Mesendoderm (in vitro differentiated cells): ENCODE data around the gene CLDN3.

Experiments
- DNase-seq: peaks from one replicate; pipeline ENCODE4 v3.0.0; 2013
- H2AK5ac ChIP-seq: 2 replicates; pipeline ENCODE4 v1.6.1; 2013; ENCODE audit warnings: low read length, inconsistent platforms
- H2BK120ac ChIP-seq: 2 replicates; pipeline ENCODE4 v1.6.1; 2013; ENCODE audit warnings: low read depth, mild to moderate bottlenecking, low read length, moderate library complexity, mixed read lengths
- H2BK15ac ChIP-seq: replicated peaks from 2 replicates; pipeline ENCODE4 v1.6.1; 2013; ENCODE audit warnings: low read depth, mild to moderate bottlenecking, moderate library complexity
- H2BK5ac ChIP-seq: 2 replicates; pipeline ENCODE4 v1.6.1; 2013; ENCODE audit warnings: low read length, inconsistent platforms
- H3K18ac ChIP-seq: 2 replicates; pipeline ENCODE4 v1.6.1; 2013; ENCODE audit warnings: mild to moderate bottlenecking, low read length, mixed read lengths
- H3K23ac ChIP-seq: one replicate; pipeline ENCODE4 v1.6.1; 2013; ENCODE audit warnings: low read length
- H3K27ac ChIP-seq: 2 replicates; pipeline ENCODE4 v1.5.1; 2013; ENCODE audit warnings: low read depth, mild to moderate bottlenecking, inconsistent platforms, low read length, moderate library complexity
- H3K27me3 ChIP-seq: 2 replicates; pipeline ENCODE4 v1.6.1; 2013; ENCODE audit warnings: low read length, control low read depth, mild to moderate bottlenecking, inconsistent platforms; ENCODE audit not compliant: insufficient read depth, poor library complexity
- H3K36me3 ChIP-seq: 2 replicates; pipeline ENCODE4 v1.6.1; 2013; ENCODE audit warnings: low read length, inconsistent platforms; ENCODE audit not compliant: control insufficient read depth, insufficient read depth
- H3K4ac ChIP-seq: one replicate; pipeline ENCODE4 v1.6.1; 2013; ENCODE audit warnings: low read depth, mild to moderate bottlenecking, low read length, moderate library complexity
- H3K4me1 ChIP-seq: 2 replicates; pipeline ENCODE4 v1.6.1; 2013; ENCODE audit warnings: low read depth, low read length, inconsistent platforms; ENCODE audit not compliant: control insufficient read depth
- H3K4me2 ChIP-seq: 2 replicates; pipeline ENCODE4 v1.6.1; 2013; ENCODE audit warnings: low read length
- H3K4me3 ChIP-seq: 2 replicates; pipeline ENCODE4 v1.5.1; 2013; ENCODE audit warnings: mild to moderate bottlenecking, low read length
- H3K56ac ChIP-seq: one replicate; pipeline ENCODE4 v1.6.1; 2013; ENCODE audit warnings: low read length
- H3K79me1 ChIP-seq: 2 replicates; pipeline ENCODE4 v1.6.1; 2013; ENCODE audit warnings: low read length, inconsistent platforms
- H3K79me2 ChIP-seq: 2 replicates; pipeline ENCODE4 v1.6.1; 2013; ENCODE audit warnings: mild to moderate bottlenecking, low read length; ENCODE audit not compliant: control insufficient read depth, insufficient read depth
- H3K9ac ChIP-seq: 2 replicates; pipeline ENCODE4 v1.6.1; 2013; ENCODE audit warnings: low read length, inconsistent platforms
- H4K5ac ChIP-seq: one replicate; pipeline ENCODE4 v1.6.1; 2013; ENCODE audit warnings: low read length
- H4K8ac ChIP-seq: one replicate; pipeline ENCODE4 v1.6.1; 2013; ENCODE audit warnings: low read depth, mild to moderate bottlenecking, control low read depth, low read length, moderate library complexity
- WGBS: extraction: QIAGEN DNeasy Blood & Tissue Kit; methylation state at CpG from one replicate; pipeline ENCODE4 v1.1.7; 2013; ENCODE audit warnings: low lambda C conversion rate, missing lambda C conversion rate; ENCODE audit not compliant: insufficient coverage; ENCODE audit errors: extremely low coverage; 5-methylcytosine and 5-hydroxymethylcytosine counted together

The CLDN3 gene

DNA sequence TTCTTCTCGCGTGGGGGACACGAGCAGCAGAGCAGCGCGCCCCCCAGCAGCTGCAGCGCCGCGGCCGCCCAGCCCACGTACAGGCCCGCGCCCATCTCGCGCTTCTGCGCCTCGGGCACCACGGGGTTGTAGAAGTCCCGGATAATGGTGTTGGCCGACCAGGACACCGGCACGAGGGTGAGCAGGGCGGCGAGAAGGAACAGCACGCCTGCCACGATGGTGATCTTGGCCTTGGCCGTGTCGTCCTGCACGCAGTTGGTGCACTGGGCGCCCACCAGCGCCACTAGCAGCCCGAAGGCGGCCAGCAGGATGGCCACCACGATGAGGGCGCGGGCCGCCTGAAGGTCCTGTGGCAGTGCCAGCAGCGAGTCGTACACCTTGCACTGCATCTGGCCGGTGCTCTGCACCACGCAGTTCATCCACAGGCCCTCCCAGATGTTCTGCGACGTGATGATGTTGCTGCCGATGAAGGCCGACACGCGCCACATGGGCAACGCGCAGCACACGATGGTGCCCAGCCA, 529 bp downstream of the CLDN3 start:
- no peak overlapping the region for H3K4ac ChIP-seq
- H3K56ac ChIP-seq = peak overlapping the region; percentile 64
- peak overlapping the region; percentile 18 for H3K4me2 ChIP-seq
- H3K36me3 ChIP-seq = no peaks in the 10 kb centered on the region
- no peak overlapping the region for H2AK5ac ChIP-seq
- H3K4me3 ChIP-seq = no peak overlapping the region
- H3K79me2 ChIP-seq = no peaks in the 10 kb centered on the region
- no peak overlapping the region for H4K8ac ChIP-seq
- H3K18ac ChIP-seq = no peak overlapping the region
- WGBS = no CpG with 5 or more reads among the region's 49 CpGs
- H4K5ac ChIP-seq = no peak overlapping the region
- H3K27ac ChIP-seq = no peak overlapping the region
- no peak overlapping the region for H3K23ac ChIP-seq
- no peak overlapping the region for H2BK120ac ChIP-seq
- H3K79me1 ChIP-seq = no peaks in the 10 kb centered on the region
- H3K9ac ChIP-seq = no peak overlapping the region
- no peaks in the 10 kb centered on the region for H3K4me1 ChIP-seq
- DNase-seq = no peak
- no peaks in the 10 kb centered on the region for H3K27me3 ChIP-seq
- H2BK5ac ChIP-seq = no peak overlapping the region
- no peak overlapping the region for H2BK15ac ChIP-seq

DNA sequence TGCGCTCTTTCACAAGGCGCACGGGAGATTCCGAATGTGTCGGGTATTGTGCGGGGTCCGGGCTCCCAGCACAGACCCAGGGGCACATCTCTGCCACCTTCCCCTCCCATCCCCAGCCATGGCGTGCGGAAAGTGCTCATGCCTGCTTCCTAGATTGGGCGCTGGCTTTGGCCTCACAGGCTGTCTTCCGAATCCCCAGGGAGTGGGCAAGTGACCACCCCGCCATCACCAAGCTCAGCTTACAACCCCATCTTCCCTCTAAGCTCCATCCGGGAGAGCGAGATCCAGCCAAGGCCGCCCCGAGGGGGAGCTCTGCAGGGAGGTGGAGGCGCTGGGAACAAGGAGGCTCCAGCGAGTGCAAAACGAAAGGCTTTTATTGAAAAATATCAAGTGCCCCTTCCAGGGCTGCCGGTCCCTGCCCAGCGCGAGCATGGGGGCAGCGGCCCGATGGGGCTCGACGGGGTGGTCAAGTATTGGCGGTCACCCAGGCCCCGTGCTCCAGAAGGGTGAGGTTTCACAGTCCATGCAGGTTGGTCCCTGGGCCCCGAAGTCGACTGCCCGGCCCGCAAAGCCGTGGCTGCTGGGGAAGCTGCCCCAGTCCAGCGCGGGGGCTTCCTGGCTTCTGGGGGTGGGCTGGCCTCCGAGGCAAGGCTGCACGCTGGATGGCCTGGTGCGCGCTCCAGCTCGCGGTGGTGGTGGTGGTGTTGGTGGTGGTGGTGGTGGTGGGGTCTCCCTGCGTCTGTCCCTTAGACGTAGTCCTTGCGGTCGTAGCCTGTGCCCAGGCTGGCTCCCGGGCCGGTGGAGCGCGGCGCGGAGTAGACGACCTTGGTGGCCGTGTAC, 1.2 kb downstream of the CLDN3 start:
- Histone ChIP-seq H3K4me3 (no peak overlapping the region), H3K27me3 (no peaks in the 10 kb centered on the region), H2AK5ac (no peak overlapping the region), H2BK5ac (no peak overlapping the region), H3K4ac (no peak overlapping the region), H3K56ac (no peak overlapping the region), H4K8ac (no peak overlapping the region), H3K79me2 (no peaks in the 10 kb centered on the region), H3K27ac (no peak overlapping the region), H2BK120ac (no peak overlapping the region), H3K79me1 (no peaks in the 10 kb centered on the region), H3K23ac (no peak overlapping the region), H3K4me2 (no peak overlapping the region), H3K4me1 (no peaks in the 10 kb centered on the region), H3K18ac (no peak overlapping the region), H3K36me3 (no peaks in the 10 kb centered on the region), H2BK15ac (no peak overlapping the region), H4K5ac (no peak overlapping the region), H3K9ac (no peak overlapping the region)
- DNase-seq = no peak
- WGBS = no CpG with 5 or more reads among the region's 53 CpGs

GRCh38 chr7:73766556-73767229, 3.4 kb downstream of the CLDN3 start:
- Histone ChIP-seq H3K4ac (no peak overlapping the region), H4K5ac (no peak overlapping the region), H3K27me3 (no peaks in the 10 kb centered on the region), H3K18ac (no peak overlapping the region), H3K4me3 (no peak overlapping the region), H3K56ac (no peak overlapping the region), H2BK15ac (no peak overlapping the region), H3K23ac (no peak overlapping the region), H3K79me2 (no peaks in the 10 kb centered on the region), H3K9ac (no peak overlapping the region), H3K27ac (no peak overlapping the region), H3K79me1 (no peaks in the 10 kb centered on the region), H3K36me3 (no peaks in the 10 kb centered on the region), H4K8ac (no peak overlapping the region), H2BK5ac (no peak overlapping the region), H3K4me1 (no peaks in the 10 kb centered on the region), H2BK120ac (no peak overlapping the region), H3K4me2 (no peak overlapping the region), H2AK5ac (no peak overlapping the region)
- no CpG with 5 or more reads among the region's 17 CpGs for WGBS
- DNase-seq = no peak

- WGBS = no CpG with 5 or more reads among the region's 1 CpG
- H2BK120ac ChIP-seq = no peak overlapping the region
Measured at GRCh38 chr7:73762659-73762999, 7.4 kb downstream of the CLDN3 start.

DNA sequence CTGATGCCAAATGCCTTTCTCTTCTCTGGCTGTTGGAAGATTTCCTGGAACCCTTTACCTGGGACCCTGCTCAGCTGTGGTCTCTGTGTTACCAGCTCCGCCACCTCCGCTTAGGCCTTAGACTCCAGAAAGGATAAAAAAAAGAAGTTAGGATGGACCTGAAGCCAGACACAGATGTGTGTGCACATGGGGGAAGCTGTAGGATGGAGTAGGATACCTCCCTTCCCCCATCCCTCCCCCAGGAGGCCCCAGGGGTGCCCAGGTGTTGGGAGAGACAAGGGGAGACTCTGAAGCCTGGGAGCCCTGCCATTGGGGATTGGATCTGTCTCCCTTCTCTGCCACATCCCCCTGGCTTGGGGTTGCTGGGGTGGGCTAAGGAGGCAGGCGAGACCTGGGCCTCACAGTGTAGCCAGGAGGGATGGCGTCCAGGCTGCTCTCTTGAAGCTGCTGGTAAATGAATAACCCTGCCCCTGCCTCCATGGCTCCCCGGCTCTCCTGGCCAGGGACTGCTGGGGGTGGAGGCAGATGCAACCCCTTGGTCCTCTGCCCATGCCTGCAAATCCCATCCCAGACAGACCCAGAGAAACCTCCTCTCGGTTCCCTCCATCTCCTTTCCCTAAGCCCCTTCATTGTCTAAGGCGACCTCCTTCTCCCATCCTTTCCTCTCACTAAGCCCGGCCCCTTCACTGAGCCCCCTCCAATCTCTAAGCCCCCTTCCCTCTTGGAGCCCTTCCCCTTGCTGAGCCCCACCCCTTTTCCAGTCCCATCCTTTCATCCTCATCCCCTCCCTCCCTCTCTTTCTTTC, 8.0 kb downstream of the CLDN3 start:
- Histone ChIP-seq H3K23ac (no peak overlapping the region), H3K27ac (no peak overlapping the region), H3K36me3 (no peaks in the 10 kb centered on the region), H3K4me3 (no peak overlapping the region), H2BK120ac (no peak overlapping the region), H2BK15ac (no peak overlapping the region), H3K4me2 (no peak overlapping the region), H4K8ac (no peak overlapping the region), H4K5ac (no peak overlapping the region), H2AK5ac (no peak overlapping the region), H2BK5ac (no peak overlapping the region), H3K18ac (no peak overlapping the region), H3K4ac (no peak overlapping the region), H3K4me1 (no peaks in the 10 kb centered on the region), H3K79me1 (no peaks in the 10 kb centered on the region), H3K79me2 (no peaks in the 10 kb centered on the region), H3K9ac (no peak overlapping the region), H3K56ac (no peak overlapping the region), H3K27me3 (no peaks in the 10 kb centered on the region)
- WGBS = no CpG with 5 or more reads among the region's 8 CpGs
- DNase-seq = no peak

More at GRCh38 chr7:73762659-73762999, 7.4 kb downstream of the CLDN3 start:
- Histone ChIP-seq H3K4ac (no peak overlapping the region), H3K4me3 (no peak overlapping the region), H3K79me2 (no peaks in the 10 kb centered on the region), H2AK5ac (no peak overlapping the region), H3K79me1 (no peaks in the 10 kb centered on the region), H4K8ac (no peak overlapping the region), H4K5ac (no peak overlapping the region), H2BK5ac (no peak overlapping the region), H3K4me1 (no peaks in the 10 kb centered on the region), H3K4me2 (no peak overlapping the region), H2BK15ac (no peak overlapping the region), H3K23ac (no peak overlapping the region), H3K56ac (no peak overlapping the region), H3K27ac (no peak overlapping the region), H3K18ac (no peak overlapping the region), H3K9ac (no peak overlapping the region), H3K27me3 (no peaks in the 10 kb centered on the region), H3K36me3 (no peaks in the 10 kb centered on the region)
- DNase-seq = no peak
